Pons (tissue), 1 donor: ENCODE measurements around the gene PPFIA1.
"Not testable (repeated sequence)": the region's sequence is repeated elsewhere in the genome, so short reads cannot be mapped to it uniquely, and the experiment has no call there.

Source experiments
- DNase-seq: peaks from one replicate; pipeline ENCODE4 v3.0.0-alpha.2; 2016; ENCODE audit warnings: low spot score

PPFIA1 gene

DNA sequence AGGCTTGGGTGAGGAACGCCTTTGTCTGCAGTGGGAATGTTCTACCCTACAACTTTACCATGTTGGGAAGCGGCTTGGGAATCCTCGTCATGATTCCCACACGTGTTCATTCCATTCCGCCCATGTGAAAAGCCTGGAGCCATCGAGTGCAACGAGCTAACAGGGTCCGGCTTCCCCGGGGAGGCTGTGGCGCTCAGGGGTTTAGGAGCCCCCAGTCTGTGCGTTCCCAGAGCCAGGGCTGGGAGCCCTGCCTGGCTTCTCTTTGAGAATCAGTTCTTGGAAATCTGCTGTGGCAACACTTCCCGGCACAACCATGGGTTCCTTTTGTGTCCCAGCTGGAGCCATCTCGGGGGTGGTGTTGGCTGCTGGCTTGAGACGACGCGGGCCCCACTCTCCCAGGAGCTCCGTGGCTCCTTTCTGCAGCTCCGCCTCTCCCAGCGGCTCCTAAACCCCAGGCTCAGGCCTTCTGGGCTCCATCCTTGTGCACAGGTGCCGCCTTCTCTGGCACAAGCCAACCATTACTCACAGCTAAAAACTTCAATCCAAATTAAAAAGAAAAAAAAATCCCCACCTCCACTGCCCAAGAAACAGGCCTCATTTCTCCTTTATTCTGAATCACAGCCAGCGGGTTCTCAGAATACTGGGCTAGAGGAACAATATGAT is 18.7 kb upstream of the PPFIA1 start:
- DNase-seq: no peak

DNA sequence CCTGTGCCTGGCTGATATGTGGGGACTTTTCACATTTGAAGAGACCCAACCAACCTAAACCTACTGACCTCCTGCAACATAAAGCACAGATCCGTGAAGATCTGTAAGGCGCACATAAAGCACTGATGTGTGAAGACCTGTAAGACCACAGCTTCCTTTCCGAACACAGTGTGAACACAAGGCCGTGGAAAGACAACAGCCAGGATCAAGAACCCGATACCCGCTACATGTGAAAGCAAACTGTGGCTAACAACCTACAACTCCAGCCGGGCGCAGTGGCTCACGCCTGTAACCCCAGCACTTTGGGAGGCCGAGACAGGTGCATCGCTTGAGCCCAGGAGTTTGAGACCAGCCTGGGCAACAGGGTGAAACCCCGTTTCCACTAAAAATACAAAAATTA is 17.6 kb upstream of the PPFIA1 start:
- DNase-seq: no peak

DNA sequence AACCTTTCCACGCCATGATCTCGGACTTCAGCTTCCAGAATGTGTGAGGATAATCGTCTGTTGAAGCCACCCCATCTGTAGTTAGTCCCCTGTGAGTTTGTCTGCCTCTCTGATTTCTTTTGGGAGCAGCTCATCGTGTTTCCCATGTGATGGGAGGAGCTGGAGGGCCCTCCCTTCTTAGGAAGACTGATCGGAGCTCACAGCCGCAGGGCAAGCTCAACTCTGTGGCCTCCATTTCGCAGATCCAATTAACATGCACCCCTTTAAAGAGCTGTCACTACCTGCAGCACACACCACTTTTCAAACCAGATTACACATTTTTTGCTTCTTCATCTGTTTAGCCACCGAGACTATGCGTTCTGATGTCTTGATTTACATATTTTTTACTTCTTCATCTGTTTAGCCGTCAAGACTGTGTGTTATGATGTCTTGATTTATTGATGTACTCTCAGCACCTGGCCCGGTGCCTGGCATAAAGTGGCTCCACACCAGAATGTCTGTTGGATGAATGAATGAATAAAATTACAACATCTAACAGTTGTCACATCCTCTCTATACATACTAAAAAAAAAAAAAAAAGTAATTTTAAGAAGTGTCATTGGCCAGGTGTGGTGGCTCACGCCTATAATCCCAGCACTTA is 14.9 kb upstream of the PPFIA1 start:
- DNase-seq: no peak

- DNase-seq: not testable (repeated sequence)
Observed at GRCh38 chr11:70259077-70259476, 11.4 kb upstream of the PPFIA1 start.

GRCh38 chr11:70262951-70263350 is 7.5 kb upstream of the PPFIA1 start:
- DNase-seq: no peak

- no peak for DNase-seq
Observed at GRCh38 chr11:70263363-70263762, 7.1 kb upstream of the PPFIA1 start.

GRCh38 chr11:70265341-70265740 is 5.1 kb upstream of the PPFIA1 start:
- no peak for DNase-seq

DNA sequence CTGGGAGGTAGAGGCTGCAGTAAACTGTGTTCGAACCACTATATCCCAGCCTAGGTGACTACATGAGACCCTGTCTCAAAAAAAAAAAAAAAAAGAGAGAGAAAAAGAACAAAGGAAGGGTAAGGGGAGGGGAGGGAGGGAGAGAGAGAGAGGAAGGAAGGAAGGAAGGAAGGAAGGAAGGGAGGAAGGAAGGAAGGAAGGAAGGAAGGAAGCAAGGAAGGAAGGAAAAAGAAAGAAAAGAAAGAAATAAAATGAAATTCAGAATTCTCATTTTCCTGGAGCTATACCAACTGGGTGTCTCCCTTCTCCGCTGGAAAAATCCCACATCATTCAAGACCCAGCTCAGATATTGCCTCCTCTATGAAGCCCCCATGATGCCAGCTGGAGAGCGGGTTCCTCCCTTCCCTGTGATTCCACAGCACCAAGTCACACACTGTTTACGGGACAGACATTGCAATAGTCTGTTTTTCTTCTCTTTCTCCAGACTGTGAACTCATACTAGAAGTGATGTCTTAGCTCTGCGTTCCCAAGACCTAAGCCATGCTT is 3.0 kb upstream of the PPFIA1 start:
- DNase-seq: no peak

DNA sequence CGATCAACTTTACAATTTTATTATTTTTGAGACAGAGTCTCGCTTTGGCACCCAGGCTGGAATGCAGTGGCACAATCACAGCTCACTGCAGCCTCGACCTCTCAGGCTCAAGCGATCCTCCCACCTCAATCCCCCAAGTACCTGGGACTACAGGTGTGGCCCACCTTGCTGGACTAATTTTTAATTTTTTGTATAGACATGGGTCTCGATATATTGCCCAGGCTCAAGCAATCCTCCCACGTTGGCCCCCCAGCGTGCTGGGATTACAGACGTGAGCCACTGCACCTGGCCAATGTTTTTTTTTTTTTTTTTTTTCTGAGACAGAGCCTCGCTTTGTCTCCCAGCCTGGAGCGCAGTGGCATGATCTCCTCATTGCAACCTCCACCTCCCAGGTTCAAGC is 2.0 kb upstream of the PPFIA1 start:
- no peak for DNase-seq

DNA sequence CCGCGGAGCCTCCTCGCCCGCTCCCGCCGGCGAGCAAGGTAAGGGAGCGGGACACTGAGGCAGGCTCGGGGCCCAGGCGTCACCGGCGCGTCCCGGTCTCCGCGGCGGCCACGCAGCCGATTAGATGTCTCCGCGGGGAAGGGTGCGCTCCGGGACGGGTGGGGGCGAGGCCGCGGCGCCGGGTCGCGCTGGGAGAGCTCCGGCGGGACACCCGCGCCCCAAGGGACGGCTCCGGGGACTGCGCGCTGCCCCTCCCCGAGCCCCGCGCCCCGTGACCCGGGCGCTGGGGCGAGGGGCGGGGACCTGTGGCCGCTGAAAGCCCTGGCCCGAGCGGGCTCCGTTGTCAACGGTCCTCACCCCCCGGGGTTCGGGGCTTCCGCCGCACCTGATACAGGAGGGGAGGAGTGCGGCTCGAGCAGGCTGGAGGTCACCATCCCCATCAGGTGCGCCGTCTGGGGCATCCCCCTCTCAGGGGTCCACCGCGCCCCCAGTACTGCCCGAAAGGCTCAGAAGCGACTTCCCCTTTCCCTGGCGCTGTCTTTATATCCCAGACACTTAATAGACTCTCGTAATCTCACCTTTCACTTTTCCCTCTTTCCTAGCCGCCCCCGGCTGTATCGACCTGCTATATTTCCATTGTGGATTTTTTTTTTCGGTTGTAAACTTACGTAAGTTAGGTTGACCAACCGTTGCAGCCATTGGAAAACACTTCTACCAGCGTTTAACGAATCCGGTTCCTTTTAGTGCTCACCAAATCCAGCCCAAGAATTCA is 573 bp downstream of the PPFIA1 start:
- no peak for DNase-seq

DNA sequence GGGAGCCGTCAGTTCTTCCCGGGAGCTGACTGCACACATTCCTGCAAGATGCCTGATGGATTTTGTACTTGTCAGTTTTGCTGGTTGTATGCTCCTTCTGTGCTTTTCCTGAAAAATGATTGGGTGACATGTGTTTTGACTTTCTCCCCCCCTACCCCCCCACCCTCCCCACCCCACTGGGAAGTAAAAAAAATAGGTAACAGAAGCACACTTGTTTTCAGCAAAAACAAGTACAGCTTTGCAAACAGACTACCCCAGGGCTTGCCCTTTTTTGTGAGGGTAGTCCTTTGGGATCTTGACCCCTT is 1.1 kb downstream of the PPFIA1 start:
- no peak for DNase-seq

DNA sequence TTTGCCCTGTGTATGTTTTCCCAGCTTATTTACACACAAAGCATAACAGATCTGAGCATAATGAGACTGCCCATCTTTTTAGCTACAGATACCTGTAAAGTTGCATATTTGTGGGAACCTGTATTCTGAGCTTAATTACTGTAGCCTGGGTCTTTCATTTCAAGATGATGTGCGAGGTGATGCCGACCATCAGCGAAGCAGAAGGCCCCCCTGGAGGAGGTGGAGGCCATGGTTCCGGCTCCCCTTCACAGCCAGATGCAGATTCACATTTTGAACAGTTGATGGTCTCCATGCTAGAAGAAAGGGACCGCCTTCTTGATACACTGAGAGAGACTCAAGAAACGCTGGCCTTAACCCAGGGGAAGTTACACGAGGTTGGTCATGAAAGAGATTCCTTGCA is 1.5 kb downstream of the PPFIA1 start:
- DNase-seq: no peak

- DNase-seq: no peak
Observed at GRCh38 chr11:70278994-70279393, 8.5 kb downstream of the PPFIA1 start.

DNA sequence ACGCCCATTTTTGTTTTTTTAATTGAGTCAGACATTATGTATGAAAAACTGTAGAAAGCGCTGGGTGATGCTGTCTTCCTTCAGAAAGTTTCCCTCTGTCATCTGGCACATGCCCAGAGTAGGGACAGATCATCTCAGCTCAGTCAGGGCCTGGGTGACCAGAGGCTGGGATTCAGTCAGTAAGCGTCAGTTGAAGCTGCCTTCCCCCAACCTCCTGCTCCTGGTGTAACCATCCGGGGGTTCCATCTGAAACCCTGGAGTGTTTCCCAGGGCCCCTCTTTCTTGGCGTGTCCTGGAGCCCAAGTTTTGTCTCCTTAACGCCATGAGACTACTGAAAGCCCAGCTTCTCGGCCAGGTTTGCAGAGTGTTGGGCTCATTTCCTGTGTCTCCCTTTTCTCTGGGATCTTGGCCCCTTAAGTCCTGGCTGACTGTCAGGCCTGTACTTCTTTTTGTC is 10.7 kb downstream of the PPFIA1 start:
- no peak for DNase-seq

DNA sequence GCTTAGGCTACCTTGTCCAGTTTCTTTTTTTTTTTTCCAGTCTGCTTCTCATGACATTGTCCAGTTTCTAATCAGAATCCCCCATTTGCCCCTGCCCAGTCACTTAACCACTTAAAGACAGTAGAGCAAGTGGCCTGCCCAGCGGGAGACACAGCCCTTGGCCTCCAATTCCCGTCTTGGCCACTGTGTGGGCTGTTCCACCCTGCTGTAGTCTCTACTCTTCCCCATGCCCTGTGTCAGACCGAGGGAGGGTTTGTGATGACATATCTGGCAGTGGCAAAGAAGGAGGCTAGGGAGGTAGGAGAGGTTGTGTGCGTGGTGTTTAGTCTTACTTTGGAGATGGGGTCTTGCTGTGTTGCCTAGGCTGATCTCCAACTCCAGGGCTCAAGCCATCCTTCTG is 11.5 kb downstream of the PPFIA1 start:
- DNase-seq: no peak

- DNase-seq: no peak
Observed at GRCh38 chr11:70288721-70289120, 18.2 kb downstream of the PPFIA1 start.

- no peak for DNase-seq
Observed at GRCh38 chr11:70289582-70289981, 19.1 kb downstream of the PPFIA1 start.

DNA sequence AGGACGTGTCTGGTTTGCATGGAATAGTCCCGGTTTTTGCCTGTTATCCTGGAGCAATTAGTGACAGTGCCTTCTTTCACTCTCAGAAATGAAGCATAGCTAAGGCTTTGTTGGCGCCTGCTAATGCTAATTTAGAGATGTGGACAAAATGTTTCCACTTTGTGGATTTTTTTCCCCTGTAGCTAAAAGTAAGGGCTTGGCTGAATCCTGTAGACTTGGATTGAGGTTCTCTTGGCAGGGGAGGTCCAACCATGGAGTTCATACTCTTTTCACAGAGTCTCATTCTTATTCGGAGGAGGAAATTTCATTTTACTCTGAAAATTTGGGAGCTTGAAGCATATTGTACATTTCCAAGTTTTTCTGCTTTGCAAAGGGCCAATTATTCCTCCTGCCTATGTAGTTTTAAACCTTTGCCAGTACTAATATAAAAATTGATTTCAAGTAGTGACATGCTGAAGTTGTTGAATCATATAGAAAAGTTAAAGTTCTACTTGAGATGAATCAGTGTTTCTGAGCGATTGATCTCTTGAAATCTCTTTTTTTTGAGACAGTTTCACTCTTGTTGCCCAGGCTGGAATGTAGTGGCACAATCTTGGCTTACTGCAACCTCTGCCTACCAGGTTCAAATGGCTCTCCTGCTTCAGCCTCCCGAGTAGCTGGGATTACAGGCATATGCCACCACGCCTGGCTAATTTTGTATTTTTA is 20.0 kb downstream of the PPFIA1 start:
- DNase-seq: peak; percentile 45

GRCh38 chr11:70292166-70292565 is 21.7 kb downstream of the PPFIA1 start:
- no peak for DNase-seq

DNA sequence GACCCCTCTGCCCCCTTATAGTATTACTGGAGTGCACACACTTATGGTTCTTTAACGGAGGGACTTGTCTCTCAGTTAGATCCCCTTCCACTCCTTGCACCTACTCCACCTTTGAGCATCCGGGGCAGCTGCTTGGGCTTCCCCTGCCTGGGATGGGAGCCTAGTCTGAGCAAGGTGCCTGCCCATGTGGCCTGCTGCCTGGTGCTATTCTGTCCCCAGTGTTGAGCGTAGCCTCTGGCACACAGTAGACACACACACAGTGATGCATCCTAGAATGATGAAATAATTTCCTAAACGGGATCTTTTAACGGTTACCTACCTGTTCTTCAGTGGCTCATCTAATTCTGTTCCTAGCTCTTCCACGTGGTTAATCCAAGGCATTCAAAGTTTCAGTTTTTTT is 22.4 kb downstream of the PPFIA1 start:
- DNase-seq: no peak

- DNase-seq: not testable (repeated sequence)
Observed at GRCh38 chr11:70295166-70295565, 24.7 kb downstream of the PPFIA1 start.

GRCh38 chr11:70296681-70297080 is 26.2 kb downstream of the PPFIA1 start:
- DNase-seq: no peak
